Iris pigment epithelial cell (primary cell): ENCODE results near the gene GLYATL1.
"Not testable (repeated sequence)": the region's sequence is repeated elsewhere in the genome, so short reads cannot be mapped to it uniquely, and the experiment has no call there.

Source experiments
- DNase-seq: peaks from one replicate; pipeline ENCODE4 v3.0.0-alpha.2; 2011; ENCODE audit warnings: low read depth

The GLYATL1 gene

GRCh38 chr11:58998480-58999290, 59.4 kb downstream of the GLYATL1 start:
- no peak for DNase-seq

GRCh38 chr11:58999291-58999680, 60.0 kb downstream of the GLYATL1 start:
- DNase-seq: no peak

- no peak for DNase-seq
Observed at GRCh38 chr11:59000003-59000402, 60.7 kb downstream of the GLYATL1 start.

GRCh38 chr11:59002006-59002405, 62.7 kb downstream of the GLYATL1 start:
- not testable (repeated sequence) for DNase-seq
